Naive B cell (primary cell): Measurements from ENCODE around the gene USP51. TPM values are rescaled to one million over a fixed set of nuclear protein-coding genes. Genes with fewer than 3 reads are reported as not detected.
A peak's percentile ranks its signal among the peaks of the same experiment; 100 is the strongest.
"Not testable (repeated sequence)": the region's sequence is repeated elsewhere in the genome, so short reads cannot be mapped to it uniquely, and the experiment has no call there.

ENCODE experiments used
- ATAC-seq, 2 donors: fragments of 150-1000 bp; cut with Tn5 transposase; 2 replicates each; pipeline ENCODE4 v1.10.0; 2021; ENCODE audit warnings: low read depth in 2 of 2, mild to moderate bottlenecking in 2 of 2, moderate library complexity in 2 of 2
- DNase-seq: peaks from one replicate; pipeline ENCODE4 v3.0.0; 2022
- H3K27ac Mint-ChIP-seq, 6 donors: one replicate each; pipeline ENCODE4 v1.8.0; 2020 to 2022; ENCODE audit warnings: mild to moderate bottlenecking in 6 of 6, mixed read lengths in 6 of 6, moderate library complexity in 5 of 6, inconsistent platforms in 2 of 6
- H3K27me3 Mint-ChIP-seq, 3 donors: one replicate each; pipeline ENCODE4 v1.8.0; 2021 to 2022; ENCODE audit warnings: mixed read lengths in 3 of 3, mild to moderate bottlenecking in 1 of 3
- H3K36me3 Mint-ChIP-seq, 2 donors: one replicate each; pipeline ENCODE4 v1.8.0; 2020 to 2022; ENCODE audit warnings: mixed read lengths in 2 of 2, inconsistent platforms in 1 of 2, mild to moderate bottlenecking in 1 of 2
- H3K4me1 Mint-ChIP-seq, 3 donors: one replicate each; pipeline ENCODE4 v1.8.0; 2020 to 2022; ENCODE audit warnings: mixed read lengths in 3 of 3, inconsistent platforms in 1 of 3, mild to moderate bottlenecking in 1 of 3, moderate library complexity in 1 of 3
- H3K4me3 Mint-ChIP-seq, 8 donors: one replicate each; pipeline ENCODE4 v1.8.0; 2020 to 2022; ENCODE audit warnings: mild to moderate bottlenecking in 8 of 8, mixed read lengths in 8 of 8, moderate library complexity in 8 of 8, inconsistent platforms in 2 of 8
- H3K9me3 Mint-ChIP-seq, 7 donors: one replicate each; pipeline ENCODE4 v1.8.0; 2020 to 2022; ENCODE audit warnings: mixed read lengths in 7 of 7, mild to moderate bottlenecking in 5 of 7, inconsistent platforms in 2 of 7, moderate library complexity in 1 of 7
- polyA plus RNA-seq, 6 donors: library from polyadenylated mRNA; unstranded; fragments of 300-500 nt; fragmentation: Illumina TruSeq; gene quantifications; one replicate each; pipeline ENCODE4 v1.2.3, GENCODE V29; 2021; ENCODE audit warnings: low read depth in 6 of 6

Gene USP51
- polyA plus RNA-seq, 6 donors from 2014 or later = 0.41 to 1.3 (median 0.68) TPM; not detected in 1

DNA sequence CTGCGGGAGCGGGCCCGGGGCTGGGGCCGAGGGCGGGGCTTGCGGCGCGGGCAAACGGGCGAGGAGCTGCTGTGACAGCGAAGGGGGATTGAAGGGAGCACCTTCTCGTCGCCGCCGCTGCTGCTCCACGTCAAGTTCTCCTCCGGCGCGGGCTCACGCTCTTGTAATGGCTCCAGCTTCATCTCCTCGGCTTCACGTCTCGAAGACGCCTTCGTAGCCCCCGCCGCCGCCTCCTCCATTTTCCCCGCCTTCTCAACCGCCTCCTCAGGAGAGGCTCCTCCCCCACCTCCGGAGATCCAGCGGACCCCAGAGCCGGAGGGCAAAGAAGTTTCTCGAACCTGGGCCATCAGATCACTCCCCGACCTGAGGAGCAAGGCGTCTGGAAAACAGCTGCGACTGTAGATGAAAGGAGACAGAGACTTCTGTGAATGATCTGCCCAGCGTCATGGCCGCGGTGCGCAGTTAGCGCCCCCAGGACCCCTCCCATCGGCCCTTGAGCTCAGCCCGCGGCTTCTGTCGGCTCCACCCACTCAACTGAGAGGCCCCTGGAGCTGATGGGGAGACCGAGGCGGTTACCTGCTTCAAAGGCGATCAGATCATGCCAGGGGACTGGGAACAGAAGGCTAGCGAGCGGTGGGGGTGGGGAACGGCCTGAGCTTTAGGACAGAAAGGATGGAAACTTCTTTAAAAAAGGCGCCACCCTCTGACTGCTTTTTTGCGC, 895 bp downstream of the USP51 start:
- Mint-ChIP-seq H3K27me3 (no peaks in the 10 kb centered on the region), H3K9me3 (no peaks in the 10 kb centered on the region), H3K4me1 (peaks cover 4 to 10% (median 5%) of the 10 kb centered on the region in 3 donors), H3K4me3 (peak overlapping the region; percentile 86 to 100 (median 96)), H3K27ac (peak overlapping the region; percentile 83 to 99 (median 98)), H3K36me3 (no peaks in the 10 kb centered on the region)
- DNase-seq (peak; percentile 70), ATAC-seq (peak; percentile 70 to 71)

DNA sequence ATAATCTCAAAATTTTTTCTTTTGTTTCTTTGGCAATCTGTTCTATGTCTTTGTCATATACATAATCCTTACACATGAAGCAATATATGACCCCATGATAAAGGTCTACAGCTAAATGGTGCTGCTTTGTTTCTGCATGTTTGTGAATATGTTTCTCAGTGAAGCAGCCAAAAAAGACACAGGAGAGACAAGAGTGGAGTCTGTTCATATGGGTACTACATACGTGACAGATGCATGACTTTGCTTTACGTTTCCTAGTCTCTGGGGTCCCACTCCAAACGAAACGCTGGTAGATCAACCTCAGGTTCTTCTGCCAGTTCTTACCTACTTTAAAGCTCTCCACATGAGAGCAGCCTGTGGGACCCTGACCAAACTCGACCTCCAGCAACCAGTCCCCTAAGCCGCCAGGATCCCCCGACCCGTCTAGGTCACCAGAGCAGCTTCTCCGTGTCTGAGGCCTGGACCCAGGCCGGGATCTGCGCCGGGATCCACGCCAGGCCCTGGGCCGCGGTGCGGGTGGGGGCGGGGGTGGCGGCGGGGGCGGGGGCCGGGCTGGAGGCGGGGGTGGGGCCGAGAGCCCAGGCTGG, 1.5 kb downstream of the USP51 start:
- Mint-ChIP-seq H3K4me3 (peak overlapping the region; percentile 69 to 99 (median 89)), H3K27ac (peak overlapping the region in 5 of 6 donors; percentile 51 to 89 (median 71)), H3K27me3 (no peaks in the 10 kb centered on the region), H3K36me3 (no peaks in the 10 kb centered on the region), H3K4me1 (peaks cover 4 to 10% (median 5%) of the 10 kb centered on the region in 3 donors), H3K9me3 (no peaks in the 10 kb centered on the region)
- ATAC-seq (no peak), DNase-seq (no peak)

DNA sequence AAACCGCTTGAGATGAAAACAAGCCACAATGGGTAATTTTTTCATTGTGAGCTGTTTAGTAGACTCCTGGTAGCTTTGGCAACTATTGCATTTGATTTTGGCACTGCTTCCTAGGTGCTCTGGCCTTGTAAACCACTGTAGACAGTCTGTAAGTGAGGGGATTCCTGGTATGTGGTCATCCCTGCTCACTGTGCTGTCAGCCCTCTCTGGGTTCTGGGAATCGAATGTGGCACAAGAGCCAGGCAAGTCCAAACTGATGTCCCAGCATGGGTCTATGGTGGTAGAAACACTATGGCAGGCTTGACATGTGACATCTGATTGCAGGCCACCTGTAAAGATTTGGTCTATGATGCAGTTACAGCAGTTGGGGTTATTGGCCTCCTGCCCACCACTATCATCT, 2.5 kb downstream of the USP51 start:
- peaks cover 0 to 1% (median 0%) of the 10 kb centered on the region in 3 donors for H3K27me3 Mint-ChIP-seq
- no peaks in the 10 kb centered on the region for H3K9me3 Mint-ChIP-seq
- peak overlapping the region in 2 of 8 donors; percentile 86 to 99 for H3K4me3 Mint-ChIP-seq
- DNase-seq (no peak), ATAC-seq (no peak)
- peak overlapping the region in 2 of 6 donors; percentile 22 to 28 for H3K27ac Mint-ChIP-seq
- H3K36me3 Mint-ChIP-seq = no peaks in the 10 kb centered on the region
- peaks cover 4 to 10% (median 5%) of the 10 kb centered on the region in 3 donors for H3K4me1 Mint-ChIP-seq

DNA sequence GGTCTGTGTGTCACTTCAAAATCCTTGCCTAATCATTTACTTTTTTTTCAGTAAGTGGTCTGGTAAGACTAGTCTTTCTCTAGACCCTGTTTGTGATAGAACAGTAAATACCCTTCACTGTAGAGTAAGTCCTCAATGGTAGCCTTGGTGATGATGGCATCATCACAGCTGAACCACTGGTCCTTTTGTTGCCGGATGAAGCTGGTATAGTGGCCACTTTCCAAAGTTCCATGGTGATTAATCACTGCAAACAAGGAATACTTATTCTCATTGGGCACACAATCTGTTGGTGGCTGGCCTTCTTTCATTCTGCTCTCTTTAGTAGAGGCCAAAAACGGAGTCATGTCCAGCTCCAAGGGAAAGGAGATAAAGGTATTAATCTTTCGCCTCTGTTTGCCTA, 2.9 kb downstream of the USP51 start:
- H3K36me3 Mint-ChIP-seq = no peaks in the 10 kb centered on the region
- H3K27ac Mint-ChIP-seq = no peak overlapping the region
- no peak for ATAC-seq
- H3K9me3 Mint-ChIP-seq = no peaks in the 10 kb centered on the region
- H3K27me3 Mint-ChIP-seq = peaks cover 0 to 6% (median 0%) of the 10 kb centered on the region in 3 donors
- DNase-seq = no peak
- peaks cover 4 to 10% (median 5%) of the 10 kb centered on the region in 3 donors for H3K4me1 Mint-ChIP-seq
- H3K4me3 Mint-ChIP-seq = peak overlapping the region in 1 of 8 donors; percentile 65

DNA sequence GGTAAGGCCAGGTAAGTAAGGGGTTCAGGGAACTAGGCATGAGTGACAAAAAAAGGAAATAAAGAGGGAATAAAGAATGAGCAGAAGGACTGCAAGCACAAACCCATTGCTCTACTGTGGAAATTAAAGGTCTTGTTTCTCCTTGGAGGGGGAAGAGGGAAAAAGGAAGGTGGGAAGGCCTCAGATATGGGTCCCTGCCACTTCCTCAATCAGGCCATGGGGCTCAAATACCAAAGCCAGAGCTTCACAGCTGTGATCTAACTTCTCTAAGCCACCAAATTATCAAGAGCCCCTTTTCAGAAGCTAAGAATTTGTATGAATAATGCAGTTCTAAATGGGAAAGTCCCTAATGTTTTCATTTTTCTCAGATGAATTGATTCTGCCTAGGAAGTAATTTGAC, 4.7 kb downstream of the USP51 start:
- Mint-ChIP-seq H3K27ac (peak overlapping the region in 2 of 6 donors; percentile 54 to 58), H3K9me3 (no peaks in the 10 kb centered on the region), H3K4me3 (peak overlapping the region in 1 of 8 donors; percentile 41), H3K27me3 (peaks cover 0 to 8% (median 0%) of the 10 kb centered on the region in 3 donors), H3K4me1 (peaks cover 4 to 10% (median 5%) of the 10 kb centered on the region in 3 donors), H3K36me3 (no peaks in the 10 kb centered on the region)
- DNase-seq (no peak), ATAC-seq (no peak)

DNA sequence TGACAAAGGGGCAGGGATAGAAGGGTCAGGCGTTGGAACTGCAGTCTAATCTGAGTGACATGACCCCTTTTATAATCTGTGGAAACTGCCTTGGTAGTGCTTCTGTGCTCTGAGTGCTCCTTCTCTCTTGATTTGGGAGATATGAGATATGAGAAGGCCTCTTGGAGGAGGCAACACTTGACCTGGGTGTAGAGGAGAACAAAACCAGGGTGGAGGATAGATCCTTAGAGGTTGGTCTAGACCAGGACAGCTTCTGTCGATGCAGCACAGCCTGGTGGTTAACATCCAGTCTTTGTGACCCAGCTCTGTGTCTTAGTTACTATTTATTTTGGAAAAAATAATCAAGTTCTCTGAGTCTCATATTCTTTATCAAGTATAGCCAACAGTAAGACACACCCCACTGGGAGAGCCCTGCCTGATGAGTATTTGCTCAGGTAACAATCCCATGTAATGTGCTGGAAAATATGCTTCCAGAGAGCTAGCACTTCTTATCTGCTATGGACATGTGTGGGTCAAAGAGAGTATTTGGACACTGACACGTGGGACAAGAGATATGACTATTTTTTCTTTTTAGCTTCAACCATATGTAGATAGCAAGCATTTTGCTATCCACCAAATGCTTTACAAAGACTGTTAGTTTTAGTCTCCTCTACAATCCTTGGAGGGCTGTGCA, 9.1 kb downstream of the USP51 start:
- no peak for DNase-seq
- Mint-ChIP-seq H3K4me1 (peaks cover 0 to 2% (median 0%) of the 10 kb centered on the region in 3 donors), H3K27me3 (peaks cover 0 to 8% (median 0%) of the 10 kb centered on the region in 3 donors), H3K4me3 (no peak overlapping the region), H3K27ac (no peak overlapping the region), H3K9me3 (no peaks in the 10 kb centered on the region), H3K36me3 (no peaks in the 10 kb centered on the region)
- ATAC-seq = no peak

DNA sequence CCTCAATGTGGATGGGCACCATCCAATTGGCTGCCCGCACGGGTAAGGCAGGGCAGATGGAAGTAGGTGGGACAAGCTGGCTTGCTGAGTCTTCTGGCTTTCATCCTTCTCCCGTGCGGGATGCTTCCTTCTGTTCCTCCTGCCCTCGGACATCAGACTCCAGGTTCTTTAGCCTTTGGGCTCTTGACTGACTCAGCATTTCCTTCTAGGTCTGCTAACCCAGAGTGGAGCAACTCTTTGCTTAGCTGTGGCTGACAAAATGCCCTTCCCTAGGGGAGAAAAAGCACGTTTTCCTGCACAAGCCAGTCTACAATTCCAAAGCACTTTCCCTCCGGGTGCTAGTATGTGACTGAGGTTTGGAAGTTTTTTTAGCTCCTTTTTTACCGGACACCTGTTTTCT, 9.7 kb downstream of the USP51 start:
- not testable (repeated sequence) for DNase-seq, H3K4me3 Mint-ChIP-seq, H3K9me3 Mint-ChIP-seq, H3K36me3 Mint-ChIP-seq, H3K27ac Mint-ChIP-seq, H3K4me1 Mint-ChIP-seq, ATAC-seq, H3K27me3 Mint-ChIP-seq

DNA sequence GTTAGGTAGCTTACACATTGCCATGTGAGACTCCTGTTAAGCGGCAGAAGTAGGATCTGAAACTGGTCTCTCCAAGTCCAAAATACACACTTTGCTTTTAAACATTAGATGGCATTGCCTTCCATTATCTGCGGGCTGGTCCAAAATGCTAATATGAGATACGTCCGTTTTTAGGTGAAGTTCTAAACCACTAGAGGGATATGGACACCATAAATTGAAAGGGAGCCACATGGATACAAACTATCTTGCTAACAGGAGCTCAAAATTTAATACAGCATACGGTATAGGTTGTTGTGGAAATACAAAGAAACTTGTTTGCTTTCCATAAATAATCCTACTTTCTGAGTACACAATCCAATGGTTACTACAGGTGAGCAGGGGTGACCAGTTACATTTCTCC, 23.9 kb downstream of the USP51 start:
- H3K36me3 Mint-ChIP-seq, H3K4me3 Mint-ChIP-seq, H3K4me1 Mint-ChIP-seq, H3K9me3 Mint-ChIP-seq, H3K27me3 Mint-ChIP-seq, ATAC-seq, DNase-seq, H3K27ac Mint-ChIP-seq: not testable (repeated sequence)

DNA sequence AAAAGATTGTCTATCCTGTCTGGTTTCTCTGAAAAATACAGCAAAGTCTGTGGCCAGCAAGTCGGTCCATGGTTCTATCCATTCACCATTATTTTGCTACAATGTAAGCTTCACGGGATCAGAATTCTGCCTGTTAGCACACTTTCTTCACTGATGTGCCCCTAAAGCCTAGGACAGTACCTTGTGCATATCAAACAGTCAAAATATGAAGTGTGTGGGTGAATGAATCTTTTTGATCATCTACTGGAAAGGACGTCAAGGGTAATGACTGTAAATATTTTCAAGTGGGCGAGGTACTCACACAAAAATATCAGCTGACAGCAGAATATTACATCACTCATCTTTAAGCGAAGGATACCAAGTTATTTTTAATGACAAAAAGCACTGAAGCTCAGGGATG, 24.5 kb downstream of the USP51 start:
- H3K4me3 Mint-ChIP-seq, H3K36me3 Mint-ChIP-seq, H3K27me3 Mint-ChIP-seq, H3K27ac Mint-ChIP-seq, DNase-seq, ATAC-seq, H3K9me3 Mint-ChIP-seq, H3K4me1 Mint-ChIP-seq: not testable (repeated sequence)

DNA sequence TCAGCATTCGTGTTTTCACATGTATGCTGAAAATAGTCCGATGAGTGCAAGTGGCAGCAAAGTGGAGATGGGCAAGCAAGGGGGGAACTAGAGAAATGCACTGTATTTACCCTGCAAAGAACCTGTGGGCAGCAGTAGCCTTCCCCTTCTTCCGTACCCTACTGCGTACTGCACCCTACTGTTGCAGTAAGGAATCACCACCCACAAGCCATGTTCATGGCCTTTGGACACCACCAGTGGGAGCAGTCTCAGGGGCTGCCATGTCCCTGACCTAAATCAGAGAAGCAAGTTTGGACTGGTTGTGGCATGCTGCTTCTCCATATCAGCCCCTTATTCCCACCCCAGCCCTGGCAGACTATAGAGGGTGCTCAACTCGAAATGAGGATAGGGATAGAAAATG, 25.6 kb downstream of the USP51 start:
- not testable (repeated sequence) for H3K4me3 Mint-ChIP-seq, DNase-seq, H3K9me3 Mint-ChIP-seq, H3K27me3 Mint-ChIP-seq, H3K27ac Mint-ChIP-seq, H3K4me1 Mint-ChIP-seq, H3K36me3 Mint-ChIP-seq
- peak in 1 of 2 donors; percentile 50 for ATAC-seq

DNA sequence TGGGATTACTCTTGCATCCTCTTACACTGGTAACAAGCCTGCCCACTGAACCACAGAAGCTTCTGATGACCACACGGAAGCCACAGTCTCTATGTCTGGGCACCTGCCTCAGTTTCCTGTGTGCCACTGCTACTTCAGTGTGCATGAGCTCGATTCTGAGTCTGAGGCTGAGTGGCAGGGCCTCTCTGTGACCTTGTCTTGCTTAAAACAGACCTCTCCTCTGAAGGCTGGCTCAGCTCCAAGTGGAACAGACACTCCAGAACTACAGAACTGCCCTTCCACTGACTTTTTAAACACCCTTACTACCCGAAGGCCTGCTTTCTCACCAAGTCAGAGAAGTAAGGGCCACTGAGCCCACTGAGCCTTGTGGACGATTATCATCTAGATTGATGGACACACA, 29.7 kb downstream of the USP51 start:
- H3K36me3 Mint-ChIP-seq, DNase-seq, H3K27me3 Mint-ChIP-seq, H3K4me1 Mint-ChIP-seq, H3K9me3 Mint-ChIP-seq, H3K27ac Mint-ChIP-seq, ATAC-seq, H3K4me3 Mint-ChIP-seq: not testable (repeated sequence)

DNA sequence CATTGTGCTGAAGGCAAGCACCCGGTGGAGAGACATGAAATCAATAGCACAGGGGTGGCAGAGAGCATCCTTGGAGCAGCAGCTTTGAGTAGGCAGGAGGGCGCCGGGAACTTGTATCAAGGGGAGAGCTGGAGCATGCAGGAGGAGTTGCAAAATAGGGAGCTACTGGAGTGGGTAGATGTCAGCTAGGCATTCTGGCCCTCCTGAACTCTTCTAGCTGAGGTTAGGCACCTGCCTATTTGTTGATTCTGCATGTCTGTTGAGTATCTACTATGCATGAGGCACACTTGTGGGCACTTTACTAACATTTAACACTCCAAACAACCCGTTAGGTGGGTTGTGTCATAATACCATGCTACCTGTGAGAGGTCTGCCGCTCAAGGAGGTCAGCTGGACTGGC, 30.2 kb downstream of the USP51 start:
- not testable (repeated sequence) for DNase-seq, H3K36me3 Mint-ChIP-seq, H3K27me3 Mint-ChIP-seq, H3K4me1 Mint-ChIP-seq, H3K27ac Mint-ChIP-seq, H3K9me3 Mint-ChIP-seq, H3K4me3 Mint-ChIP-seq, ATAC-seq

DNA sequence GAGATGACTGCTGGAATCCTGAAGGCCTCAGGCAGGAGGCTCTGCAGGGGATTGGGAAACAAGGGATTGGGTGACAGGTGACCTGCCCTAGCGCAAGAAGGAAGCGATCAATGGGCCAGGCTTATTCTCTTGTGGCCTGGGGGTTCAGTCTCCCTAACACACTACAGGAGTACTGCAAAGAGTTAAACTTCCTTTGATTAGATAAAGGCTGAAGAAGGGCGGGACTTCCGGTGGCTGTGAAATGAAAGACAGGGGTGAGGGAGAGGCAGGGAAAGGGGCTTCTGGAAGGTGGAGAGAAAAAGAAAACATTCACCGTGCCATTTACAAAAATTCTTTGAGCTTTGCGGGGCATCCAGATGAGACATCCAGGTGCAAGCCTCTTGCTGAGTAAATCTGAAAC, 33.9 kb downstream of the USP51 start:
- not testable (repeated sequence) for H3K4me3 Mint-ChIP-seq, ATAC-seq, H3K27ac Mint-ChIP-seq, DNase-seq, H3K27me3 Mint-ChIP-seq, H3K36me3 Mint-ChIP-seq, H3K9me3 Mint-ChIP-seq
- H3K4me1 Mint-ChIP-seq = peaks cover 12 to 25% (median 15%) of the 10 kb centered on the region in 3 donors

DNA sequence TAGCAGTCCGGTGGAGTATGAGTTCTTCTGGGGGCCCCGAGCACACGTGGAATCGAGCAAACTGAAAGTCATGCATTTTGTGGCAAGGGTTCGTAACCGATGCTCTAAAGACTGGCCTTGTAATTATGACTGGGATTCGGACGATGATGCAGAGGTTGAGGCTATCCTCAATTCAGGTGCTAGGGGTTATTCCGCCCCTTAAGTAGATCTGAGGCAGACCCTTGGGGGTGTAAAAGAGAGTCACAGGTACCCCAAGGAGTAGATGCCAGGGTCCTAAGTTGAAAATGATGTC, 36.9 kb downstream of the USP51 start:
- H3K36me3 Mint-ChIP-seq = no peaks in the 10 kb centered on the region
- no peak for DNase-seq
- peaks cover 0 to 7% (median 0%) of the 10 kb centered on the region in 7 donors for H3K9me3 Mint-ChIP-seq
- peak overlapping the region; percentile 88 to 96 (median 95) for H3K4me3 Mint-ChIP-seq
- no peaks in the 10 kb centered on the region for H3K27me3 Mint-ChIP-seq
- peaks cover 12 to 25% (median 15%) of the 10 kb centered on the region in 3 donors for H3K4me1 Mint-ChIP-seq
- ATAC-seq = peak in 1 of 2 donors; percentile 2
- peak overlapping the region in 5 of 6 donors; percentile 89 to 97 (median 95) for H3K27ac Mint-ChIP-seq
